ENCODE data around the gene STAT3. TPM values are rescaled to one million over a fixed set of nuclear protein-coding genes. Genes with fewer than 3 reads are reported as not detected.

Gene STAT3
- polyA plus RNA-seq, 1 experiment: 74.4 TPM

GRCh38 chr17:42274812-42275526 lies 113.3 kb downstream of the STAT3 start:
- Histone ChIP-seq H3K4me3 (ENCODE audit: low read depth, low read length) (peak overlapping the region; percentile 85), H3K27me3 (ENCODE audit: control insufficient read depth, insufficient read depth, low read length) (no peaks in the 10 kb centered on the region), H3K36me3 (ENCODE audit: control insufficient read depth, insufficient read depth, low read length) (no peaks in the 10 kb centered on the region)
- DNase-seq (ENCODE audit: low read depth): no peak
- POLR2A ChIA-PET: interaction anchor here (0.7 to 0.8 kb wide), 2 partner anchors 55 to 246 kb away, joined by 3 to 18 read pairs; no protein-coding TSS in a partner anchor
- CTCF ChIA-PET: interaction anchor here (1.0 to 1.1 kb wide), 3 partner anchors 22 to 89 kb away, joined by 3 to 4 read pairs (median 4); no protein-coding TSS in a partner anchor
- TF ChIP-seq CTCF (IDR thresholded peaks at IDR 0.05; ENCODE audit: insufficient read depth, low read depth, low read length): no peak

- no peak for DNase-seq (ENCODE audit: low read depth)
- TF ChIP-seq CTCF (IDR thresholded peaks at IDR 0.05; ENCODE audit: insufficient read depth, low read depth, low read length): no peak
- CTCF ChIA-PET: no interaction called here
- H3K36me3 ChIP-seq (ENCODE audit: control insufficient read depth, insufficient read depth, low read length): no peaks in the 10 kb centered on the region
- no peaks in the 10 kb centered on the region for H3K27me3 ChIP-seq (ENCODE audit: control insufficient read depth, insufficient read depth, low read length)
- H3K4me3 ChIP-seq (ENCODE audit: low read depth, low read length): no peak overlapping the region
- POLR2A ChIA-PET: interaction anchor here (0.6 to 0.7 kb wide), 2 partner anchors 55 to 134 kb away, joined by 4 to 18 read pairs; no protein-coding TSS in a partner anchor
Measured at GRCh38 chr17:42274253-42274542, 114.0 kb downstream of the STAT3 start.

GRCh38 chr17:42273474-42274252 lies 114.6 kb downstream of the STAT3 start:
- Histone ChIP-seq H3K4me3 (ENCODE audit: low read depth, low read length) (no peak overlapping the region), H3K36me3 (ENCODE audit: control insufficient read depth, insufficient read depth, low read length) (no peaks in the 10 kb centered on the region), H3K27me3 (ENCODE audit: control insufficient read depth, insufficient read depth, low read length) (no peaks in the 10 kb centered on the region)
- POLR2A ChIA-PET: interaction anchor here (0.6 to 0.7 kb wide), 2 partner anchors 56 to 134 kb away, joined by 4 to 18 read pairs; no protein-coding TSS in a partner anchor
- DNase-seq (ENCODE audit: low read depth): no peak
- no peak for TF ChIP-seq CTCF (IDR thresholded peaks at IDR 0.05; ENCODE audit: insufficient read depth, low read depth, low read length)
- CTCF ChIA-PET: interaction anchor here (0.6 to 0.7 kb wide), 2 partner anchors 23 to 115 kb away, joined by 3 read pairs; no protein-coding TSS in a partner anchor

GRCh38 chr17:42272162-42272907 lies 115.9 kb downstream of the STAT3 start:
- Histone ChIP-seq H3K36me3 (ENCODE audit: control insufficient read depth, insufficient read depth, low read length) (no peaks in the 10 kb centered on the region), H3K27me3 (ENCODE audit: control insufficient read depth, insufficient read depth, low read length) (no peaks in the 10 kb centered on the region), H3K4me3 (ENCODE audit: low read depth, low read length) (no peak overlapping the region)
- ChIA-PET POLR2A (no interaction called here), CTCF (interaction anchor here (1.2 to 1.7 kb wide), 2 partner anchors 48 to 50 kb away, joined by 3 to 4 read pairs; no protein-coding TSS in a partner anchor)
- no peak for TF ChIP-seq CTCF (IDR thresholded peaks at IDR 0.05; ENCODE audit: insufficient read depth, low read depth, low read length)
- DNase-seq (ENCODE audit: low read depth): no peak

GRCh38 chr17:42271779-42272035 lies 116.5 kb downstream of the STAT3 start:
- DNase-seq (ENCODE audit: low read depth): no peak

More at GRCh38 chr17:42271779-42272035, 116.5 kb downstream of the STAT3 start:
- H3K36me3 ChIP-seq (ENCODE audit: control insufficient read depth, insufficient read depth, low read length): no peaks in the 10 kb centered on the region
- no peak for TF ChIP-seq CTCF (IDR thresholded peaks at IDR 0.05; ENCODE audit: insufficient read depth, low read depth, low read length)
- no peak overlapping the region for H3K4me3 ChIP-seq (ENCODE audit: low read depth, low read length)
- ChIA-PET POLR2A (no interaction called here), CTCF (interaction anchor here (1.2 to 1.7 kb wide), 2 partner anchors 47 to 49 kb away, joined by 3 to 4 read pairs; no protein-coding TSS in a partner anchor)
- H3K27me3 ChIP-seq (ENCODE audit: control insufficient read depth, insufficient read depth, low read length): no peaks in the 10 kb centered on the region

All from BJ (cell line).